NCI-H1105 treated with DMSO at 0.1 percent for 48 hours (cell line): ENCODE data around the gene DCAF7.
A peak's percentile ranks its signal among the peaks of the same experiment; 100 is the strongest.

Experiments
- DNase-seq: peaks from one replicate; lab custom pipeline; 2025; lab: John Stamatoyannopoulos, UW

DCAF7 gene

GRCh38 chr17:63525190-63525946 lies 24.9 kb upstream of the DCAF7 start:
- no peak for DNase-seq

- DNase-seq: no peak
Measured at GRCh38 chr17:63526861-63527260, 23.4 kb upstream of the DCAF7 start.

- DNase-seq: no peak
Measured at GRCh38 chr17:63528183-63528582, 22.1 kb upstream of the DCAF7 start.

DNA sequence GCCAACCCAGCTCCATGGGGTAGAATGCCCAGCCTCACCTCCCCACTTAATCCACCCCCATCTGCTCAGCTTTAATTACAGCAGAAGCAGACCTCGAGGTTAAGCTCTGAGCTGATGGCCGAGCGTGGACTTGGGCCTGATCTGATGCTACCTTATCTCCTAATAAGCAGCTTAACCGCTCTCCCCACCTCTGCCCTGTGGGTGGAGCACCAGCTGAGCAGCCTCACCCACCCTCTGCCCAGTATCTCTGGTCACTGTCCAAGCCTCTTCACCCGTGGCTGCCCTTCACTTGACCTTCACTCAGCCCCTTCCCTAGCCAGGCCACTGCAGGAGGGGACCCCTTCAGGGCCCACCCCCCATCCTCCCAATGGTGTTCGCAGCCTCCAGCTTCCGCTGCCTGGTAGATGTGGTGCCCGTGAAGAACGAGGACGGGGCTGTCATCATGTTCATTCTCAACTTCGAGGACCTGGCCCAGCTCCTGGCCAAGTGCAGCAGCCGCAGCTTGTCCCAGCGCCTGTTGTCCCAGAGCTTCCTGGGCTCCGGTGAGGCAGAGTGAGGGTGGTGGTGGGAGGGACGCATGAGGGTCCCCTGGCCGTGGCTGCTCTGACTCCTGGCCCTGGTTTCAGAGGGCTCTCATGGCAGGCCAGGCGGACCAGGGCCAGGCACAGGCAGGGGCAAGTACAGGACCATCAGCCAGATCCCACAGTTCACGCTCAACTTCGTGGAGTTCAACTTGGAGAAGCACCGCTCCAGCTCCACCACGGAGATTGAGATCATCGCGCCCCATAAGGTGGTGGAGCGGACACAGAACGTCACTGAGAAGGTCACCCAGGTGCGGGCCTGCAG lies 20.3 kb upstream of the DCAF7 start:
- no peak for DNase-seq

GRCh38 chr17:63530557-63531021 lies 19.7 kb upstream of the DCAF7 start:
- DNase-seq: no peak

DNA sequence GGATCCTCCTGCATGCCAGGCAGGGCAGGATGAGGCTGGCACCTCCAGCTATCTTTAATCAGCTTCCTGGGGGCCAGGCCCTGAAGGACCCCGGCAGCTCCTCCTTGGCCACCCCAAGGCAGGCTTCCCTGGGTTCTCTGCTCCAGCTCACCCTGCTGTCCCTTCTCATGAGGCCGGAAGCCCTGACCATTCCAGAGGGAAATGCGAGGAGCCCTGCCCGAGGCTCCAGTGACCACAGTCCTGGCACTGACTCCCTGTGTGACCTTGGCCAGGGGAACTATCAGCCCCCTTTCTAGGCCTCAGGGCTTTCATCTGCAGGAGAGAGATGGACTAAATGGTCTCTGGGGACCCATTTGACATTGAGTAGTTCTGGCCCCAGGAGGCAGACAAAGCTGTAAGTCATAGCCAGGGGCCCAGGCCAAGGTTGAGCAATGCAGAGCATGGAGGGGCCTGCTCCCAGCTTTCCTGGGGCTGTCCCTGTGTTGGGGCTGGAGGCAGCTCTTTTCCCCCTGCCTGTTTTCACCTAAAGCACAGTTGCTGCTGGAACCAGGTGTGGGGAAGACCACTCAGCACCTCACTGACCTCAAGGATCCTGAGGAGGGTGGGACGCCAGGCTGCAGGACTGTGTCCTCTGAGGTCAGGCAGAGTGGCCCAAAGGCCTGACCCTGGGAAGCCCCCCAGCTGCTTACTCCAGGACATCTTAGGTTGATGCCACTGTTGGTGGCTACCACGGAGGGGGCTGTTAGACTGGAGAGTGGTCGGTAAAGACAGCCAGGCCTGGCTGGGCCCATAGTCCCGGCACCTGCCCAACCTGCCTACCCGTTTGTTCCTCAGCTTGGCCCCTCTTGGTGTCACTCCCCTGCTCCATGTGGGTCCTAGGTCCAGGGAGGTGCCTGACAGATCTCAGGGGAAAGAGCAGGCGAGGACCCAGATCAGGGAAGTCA lies 19.0 kb upstream of the DCAF7 start:
- DNase-seq: no peak

DNA sequence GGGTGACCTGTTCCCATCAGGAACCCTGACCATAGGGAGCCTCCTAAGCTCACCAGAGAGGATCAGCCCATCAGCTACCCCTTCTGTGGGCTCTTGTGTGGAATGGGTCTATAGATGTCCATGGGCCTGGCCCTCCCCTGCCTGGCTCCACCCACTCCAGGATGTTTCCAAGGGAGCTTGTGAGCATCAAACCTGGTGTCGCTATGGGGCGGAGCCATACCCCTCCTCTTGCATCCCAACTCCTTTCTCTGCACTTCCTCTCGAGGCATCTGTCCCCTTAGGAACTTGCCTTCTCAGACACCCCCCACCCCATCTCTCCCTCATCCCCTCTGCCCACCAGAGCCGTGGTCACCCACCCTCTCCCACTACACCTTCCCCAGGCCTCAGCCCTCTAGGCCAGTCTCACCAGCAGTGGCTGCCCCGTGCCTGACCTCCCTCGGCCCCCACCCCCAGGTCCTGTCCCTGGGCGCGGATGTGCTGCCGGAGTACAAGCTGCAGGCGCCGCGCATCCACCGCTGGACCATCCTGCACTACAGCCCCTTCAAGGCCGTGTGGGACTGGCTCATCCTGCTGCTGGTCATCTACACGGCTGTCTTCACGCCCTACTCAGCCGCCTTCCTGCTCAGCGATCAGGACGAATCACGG lies 16.7 kb upstream of the DCAF7 start:
- no peak for DNase-seq

DNA sequence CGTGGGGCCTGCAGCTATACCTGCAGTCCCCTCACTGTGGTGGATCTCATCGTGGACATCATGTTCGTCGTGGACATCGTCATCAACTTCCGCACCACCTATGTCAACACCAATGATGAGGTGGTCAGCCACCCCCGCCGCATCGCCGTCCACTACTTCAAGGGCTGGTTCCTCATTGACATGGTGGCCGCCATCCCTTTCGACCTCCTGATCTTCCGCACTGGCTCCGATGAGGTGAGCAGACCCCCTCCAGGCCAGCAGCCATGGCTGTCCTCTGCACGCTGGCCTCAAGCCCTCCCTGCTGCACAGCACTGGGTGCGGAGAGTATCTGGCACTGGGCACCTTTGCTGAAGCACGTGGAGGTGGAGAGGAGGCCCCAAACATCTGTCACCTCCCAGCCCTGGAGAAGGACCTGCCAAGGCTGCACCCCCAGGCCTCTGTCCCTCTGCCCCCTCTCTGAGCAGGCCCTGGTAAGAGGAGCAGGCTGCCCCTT lies 16.2 kb upstream of the DCAF7 start:
- DNase-seq: no peak

- DNase-seq: no peak
Measured at GRCh38 chr17:63534816-63535455, 15.3 kb upstream of the DCAF7 start.

DNA sequence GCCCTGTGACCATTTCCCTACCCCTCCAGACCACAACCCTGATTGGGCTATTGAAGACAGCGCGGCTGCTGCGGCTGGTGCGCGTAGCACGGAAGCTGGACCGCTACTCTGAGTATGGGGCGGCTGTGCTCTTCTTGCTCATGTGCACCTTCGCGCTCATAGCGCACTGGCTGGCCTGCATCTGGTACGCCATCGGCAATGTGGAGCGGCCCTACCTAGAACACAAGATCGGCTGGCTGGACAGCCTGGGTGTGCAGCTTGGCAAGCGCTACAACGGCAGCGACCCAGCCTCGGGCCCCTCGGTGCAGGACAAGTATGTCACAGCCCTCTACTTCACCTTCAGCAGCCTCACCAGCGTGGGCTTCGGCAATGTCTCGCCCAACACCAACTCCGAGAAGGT lies 14.6 kb upstream of the DCAF7 start:
- DNase-seq: no peak

- no peak for DNase-seq
Measured at GRCh38 chr17:63537001-63537400, 13.3 kb upstream of the DCAF7 start.

- peak; percentile 21 for DNase-seq
Measured at GRCh38 chr17:63537991-63538692, 12.1 kb upstream of the DCAF7 start.

- no peak for DNase-seq
Measured at GRCh38 chr17:63538693-63539595, 11.3 kb upstream of the DCAF7 start.

DNA sequence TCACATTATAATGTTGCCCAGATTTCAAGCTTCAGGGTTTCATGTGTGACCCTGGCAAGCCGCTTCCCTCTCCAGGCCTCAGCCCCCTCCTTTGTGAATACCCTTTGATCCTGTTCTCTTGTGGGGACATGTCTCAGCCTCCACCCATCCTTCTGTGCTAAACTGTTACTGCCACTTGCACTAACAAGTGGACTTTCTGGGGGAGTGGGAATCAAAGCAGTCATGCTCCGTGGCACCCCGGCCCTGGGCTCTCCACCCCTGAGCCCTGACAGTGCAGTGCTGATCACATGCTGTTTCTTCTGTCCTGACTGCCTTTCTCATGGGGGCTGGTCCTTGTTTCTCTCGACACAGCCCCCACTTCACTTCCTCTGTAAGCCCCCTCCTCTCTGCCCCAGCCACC lies 9.7 kb upstream of the DCAF7 start:
- no peak for DNase-seq

DNA sequence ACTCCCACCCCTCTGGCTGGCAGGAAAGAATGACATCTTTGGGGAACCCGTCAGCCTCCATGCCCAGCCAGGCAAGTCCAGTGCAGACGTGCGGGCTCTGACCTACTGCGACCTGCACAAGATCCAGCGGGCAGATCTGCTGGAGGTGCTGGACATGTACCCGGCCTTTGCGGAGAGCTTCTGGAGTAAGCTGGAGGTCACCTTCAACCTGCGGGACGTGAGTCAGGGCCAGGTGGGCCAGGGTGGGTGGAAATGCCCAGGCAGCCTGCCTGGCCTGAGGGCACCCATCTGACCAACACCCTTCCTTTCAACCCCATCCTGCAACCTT lies 8.1 kb upstream of the DCAF7 start:
- DNase-seq: no peak

DNA sequence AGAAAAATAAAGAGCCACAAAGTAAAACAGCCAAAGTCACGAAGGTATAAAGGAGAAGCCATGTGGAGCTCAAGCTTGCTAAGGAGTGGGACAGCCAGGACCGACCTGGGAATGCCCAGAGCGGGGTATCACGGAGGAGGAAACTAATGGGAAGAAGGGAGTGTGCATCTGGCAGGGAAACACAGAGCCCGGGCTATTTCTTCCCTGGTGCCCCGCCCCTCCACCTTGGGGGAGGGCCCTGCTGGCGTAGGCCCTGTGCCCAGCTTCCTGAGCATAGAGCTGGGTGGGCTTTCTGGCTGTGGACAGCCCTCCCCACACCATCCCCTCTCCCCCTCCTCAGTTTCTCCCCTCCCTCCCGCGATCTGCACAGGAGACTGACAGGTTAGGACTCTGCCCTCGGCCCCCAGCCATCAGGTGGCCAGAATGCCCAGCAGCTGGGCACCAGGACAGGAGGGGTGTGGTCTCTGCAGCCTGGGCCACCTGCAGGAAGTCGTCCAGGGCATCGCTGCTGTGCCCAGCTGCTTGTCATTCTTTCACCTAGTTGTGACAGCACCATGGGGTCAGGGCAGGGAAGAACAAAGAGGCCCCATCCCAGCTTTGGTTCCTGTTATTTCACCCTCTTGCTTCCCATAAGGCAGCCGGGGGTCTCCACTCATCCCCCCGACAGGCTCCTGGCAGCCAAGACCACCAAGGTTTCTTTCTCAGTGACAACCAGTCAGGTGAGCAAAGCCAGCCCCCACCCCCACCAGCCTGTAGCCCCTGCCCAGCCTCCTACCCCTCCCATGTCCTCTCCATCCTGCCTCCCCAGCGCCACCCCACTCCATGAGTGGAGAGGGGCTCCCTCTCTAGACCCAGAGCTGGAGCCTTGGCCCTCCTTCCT lies 7.1 kb upstream of the DCAF7 start:
- no peak for DNase-seq

DNA sequence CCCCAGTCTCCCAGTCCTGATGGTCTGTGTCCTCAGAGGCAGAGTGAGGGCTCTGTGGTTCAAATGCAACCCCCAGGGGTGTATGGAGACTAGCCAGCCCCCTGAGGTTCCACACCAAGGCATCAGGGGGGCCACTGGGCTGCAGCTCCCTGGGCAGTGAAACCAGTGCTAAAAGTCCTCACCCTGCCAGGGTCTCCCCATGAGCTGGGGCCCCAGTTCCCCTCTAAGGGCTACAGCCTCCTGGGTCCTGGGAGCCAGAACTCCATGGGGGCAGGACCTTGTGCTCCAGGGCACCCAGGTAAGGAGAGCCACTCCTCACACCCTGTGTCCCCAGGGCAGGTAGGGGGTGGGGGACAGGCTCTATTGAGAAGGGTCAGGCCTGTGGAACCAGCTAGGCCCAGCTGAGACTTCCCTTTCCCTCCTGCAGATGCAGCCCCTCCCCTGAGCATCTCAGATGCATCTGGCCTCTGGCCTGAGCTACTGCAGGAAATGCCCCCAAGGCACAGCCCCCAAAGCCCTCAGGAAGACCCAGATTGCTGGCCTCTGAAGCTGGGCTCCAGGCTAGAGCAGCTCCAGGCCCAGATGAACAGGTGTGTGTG lies 6.4 kb upstream of the DCAF7 start:
- DNase-seq: no peak
